NCI-H510A (cell line): ENCODE measurements around the gene DGLUCY.
A peak's percentile ranks its signal among the peaks of the same experiment; 100 is the strongest.
"Not testable (repeated sequence)": the region's sequence is repeated elsewhere in the genome, so short reads cannot be mapped to it uniquely, and the experiment has no call there.

ENCODE experiments used
- DNase-seq: peaks from one replicate; lab custom pipeline; 2025; lab: John Stamatoyannopoulos, UW

Gene DGLUCY

DNA sequence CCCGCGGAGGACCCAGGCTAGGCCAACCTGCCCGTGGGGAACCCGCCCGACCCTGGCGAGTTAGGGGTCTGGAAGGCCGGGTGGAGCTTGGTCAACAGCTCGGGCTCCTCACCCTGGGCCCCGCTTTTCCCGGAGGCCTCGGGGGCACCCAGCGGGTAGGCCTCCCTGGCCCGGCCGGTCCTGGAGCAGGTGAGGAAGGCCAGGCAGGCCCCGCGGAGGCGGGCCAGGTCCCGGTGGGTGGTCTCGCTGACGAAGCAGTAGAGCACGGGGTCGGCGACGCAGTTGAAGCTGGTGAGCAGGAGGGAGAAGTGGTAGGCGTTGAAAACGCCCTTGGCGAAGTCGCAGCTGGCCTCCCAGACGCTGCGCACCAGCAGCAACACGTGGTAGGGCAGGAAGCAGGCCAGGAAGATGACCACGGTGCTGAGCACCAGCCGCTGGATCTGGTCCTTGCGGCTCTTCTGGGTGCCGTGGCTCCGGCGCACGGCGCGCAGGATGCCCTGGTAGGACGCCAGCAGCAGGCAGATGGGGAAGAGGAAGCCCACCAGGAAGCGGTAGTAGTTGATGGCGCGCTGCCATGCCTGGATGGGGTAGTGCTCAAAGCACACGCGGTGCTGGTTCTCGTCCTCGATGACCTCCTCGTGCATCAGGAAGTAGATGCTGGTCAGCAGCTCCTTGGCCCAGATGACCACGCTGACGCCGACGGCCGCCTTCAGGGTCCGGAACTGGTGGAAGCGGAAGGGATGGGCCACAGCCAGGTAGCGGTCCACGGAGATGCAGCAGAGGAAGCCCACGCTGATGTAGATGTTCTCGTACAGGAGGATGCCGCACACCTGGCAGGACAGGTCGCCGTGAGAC is 120.3 kb downstream of the DGLUCY start:
- no peak for DNase-seq

GRCh38 chr14:91234791-91235114 is 120.9 kb downstream of the DGLUCY start:
- no peak for DNase-seq

- DNase-seq, result no peak
Observed at GRCh38 chr14:91235841-91236240, 122.0 kb downstream of the DGLUCY start.

- DNase-seq, result no peak
Observed at GRCh38 chr14:91237219-91237618, 123.3 kb downstream of the DGLUCY start.

DNA sequence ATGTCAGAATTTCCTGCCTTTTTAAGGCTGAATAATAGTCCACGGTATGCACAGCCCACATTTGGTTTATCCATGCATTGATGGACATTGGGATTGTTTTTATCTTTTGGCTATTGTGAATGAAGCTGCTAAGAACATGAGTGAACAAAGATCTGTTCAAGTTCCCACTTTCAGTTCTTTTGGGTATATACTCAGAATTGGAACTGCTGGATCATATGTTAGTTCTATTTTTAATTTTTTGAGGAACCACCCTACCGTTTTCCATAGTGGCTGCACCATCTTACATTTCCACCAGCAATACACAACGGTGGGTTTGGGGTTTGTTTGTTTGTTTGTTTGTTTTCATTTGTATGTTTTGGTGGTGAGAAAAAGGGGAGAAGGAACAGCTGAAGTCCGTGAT is 124.2 kb downstream of the DGLUCY start:
- DNase-seq, result no peak

- DNase-seq, result no peak
Observed at GRCh38 chr14:91238661-91239060, 124.8 kb downstream of the DGLUCY start.

DNA sequence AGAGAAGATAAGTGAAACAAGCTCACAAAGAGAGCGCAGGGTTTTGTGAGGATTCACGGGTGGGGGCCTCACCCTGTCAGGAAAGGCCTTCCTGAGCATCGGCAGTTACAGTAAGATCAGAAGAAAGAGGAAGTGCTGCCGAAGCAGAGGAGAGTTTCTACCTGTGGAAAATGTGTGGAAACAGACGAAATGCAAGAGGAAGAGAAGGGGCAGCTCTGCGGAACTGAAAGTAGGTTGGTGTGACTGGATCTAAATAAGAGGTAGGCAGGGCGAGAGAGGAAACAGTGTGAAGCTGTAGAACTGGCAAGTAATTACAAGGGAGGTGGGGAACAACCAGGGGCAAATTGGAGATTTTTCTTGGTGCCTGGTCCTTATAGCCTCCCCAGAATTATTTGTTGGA is 128.0 kb downstream of the DGLUCY start:
- DNase-seq, result no peak

DNA sequence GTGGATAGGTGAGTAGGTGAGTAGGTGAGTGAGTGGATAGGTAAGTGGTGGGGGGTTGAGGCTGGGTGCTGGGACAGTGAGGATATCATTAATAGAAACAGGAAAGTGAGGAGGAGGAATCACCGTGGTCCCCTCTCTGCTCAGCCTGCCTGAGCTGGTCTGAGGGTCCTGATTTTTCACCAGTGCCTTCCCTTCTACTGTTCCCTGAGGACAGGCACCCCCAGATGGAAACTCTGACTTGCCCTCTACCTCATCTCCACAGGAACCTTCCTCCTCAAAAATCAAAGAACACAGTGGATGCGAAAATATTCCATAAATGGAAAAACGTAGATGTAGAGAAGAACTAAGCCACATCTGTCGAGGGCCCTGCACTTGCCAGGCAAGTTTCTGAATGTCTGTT is 128.8 kb downstream of the DGLUCY start:
- DNase-seq, result no peak

GRCh38 chr14:91243074-91243471 is 129.2 kb downstream of the DGLUCY start:
- DNase-seq, result no peak

GRCh38 chr14:91244501-91244901 is 130.6 kb downstream of the DGLUCY start, which contains the start of gene GPR68:
Gene GPR68, minus strand, starts transcription at chr14:91244704. Its CDS starts 9,654 bp downstream, at chr14:91235050.
- DNase-seq, result peak; percentile 35

GRCh38 chr14:91245029-91245428 is 131.2 kb downstream of the DGLUCY start:
- DNase-seq, result no peak

DNA sequence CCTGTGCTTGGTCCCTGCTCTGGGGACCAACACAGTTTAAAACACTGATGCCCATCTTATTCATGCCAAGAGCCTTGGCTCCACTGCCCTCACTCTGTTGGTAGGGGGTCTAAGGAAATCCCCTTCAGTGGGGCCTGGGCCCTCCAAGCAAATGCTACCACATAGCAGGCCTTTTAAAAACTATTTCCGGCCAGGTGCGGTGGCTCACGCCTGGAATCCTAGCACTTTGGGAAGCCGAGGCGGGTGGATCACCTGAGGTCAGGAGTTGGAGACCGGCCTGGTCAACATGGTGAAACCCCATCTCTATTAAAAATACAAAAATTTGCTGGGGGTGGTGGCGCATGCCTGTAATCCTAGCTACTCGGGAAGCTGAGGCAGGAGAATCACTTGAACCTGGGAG is 131.7 kb downstream of the DGLUCY start:
- not testable (repeated sequence) for DNase-seq

GRCh38 chr14:91246051-91246852 is 132.4 kb downstream of the DGLUCY start:
- DNase-seq, result no peak

DNA sequence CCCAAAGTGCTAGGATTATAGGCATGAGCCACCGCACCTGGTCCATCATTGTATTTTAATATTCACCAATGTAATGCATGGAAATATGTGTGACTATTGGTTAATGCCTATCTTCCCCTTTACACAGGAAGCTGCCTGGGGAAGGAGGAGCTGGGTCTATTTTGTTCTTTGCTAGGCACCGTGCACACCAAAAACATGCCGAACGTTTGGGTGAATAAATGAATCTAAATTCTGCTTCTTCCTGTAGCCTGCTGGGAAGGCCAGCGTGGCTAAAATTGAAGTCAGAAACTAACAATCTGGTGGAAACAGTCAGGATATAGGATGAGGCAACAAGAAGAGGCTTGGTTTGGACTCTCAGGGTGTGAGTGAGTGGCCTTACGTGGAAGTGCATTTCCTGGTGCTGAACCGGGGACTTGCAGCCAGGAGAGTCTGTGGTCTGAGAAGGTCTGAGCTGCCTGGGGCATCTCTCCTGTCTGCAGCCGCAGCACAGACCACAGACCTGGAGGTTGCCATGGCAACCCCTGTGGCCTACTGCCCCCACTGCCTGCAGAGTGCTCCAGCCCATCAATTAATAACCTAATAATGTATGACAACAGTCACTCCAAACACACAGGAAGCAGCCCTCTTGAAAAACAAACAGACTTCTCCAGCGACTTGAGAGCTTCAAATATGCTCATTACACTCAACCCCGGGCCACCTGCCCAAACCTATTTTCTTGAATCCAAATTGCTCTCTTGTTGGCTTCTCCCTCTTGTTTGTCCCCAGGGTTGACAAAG is 136.2 kb downstream of the DGLUCY start:
- DNase-seq, result peak; percentile 83

GRCh38 chr14:91250912-91251311 is 137.0 kb downstream of the DGLUCY start:
- DNase-seq, result no peak

GRCh38 chr14:91252871-91253794 is 139.3 kb downstream of the DGLUCY start:
- peak; percentile 31 for DNase-seq

DNA sequence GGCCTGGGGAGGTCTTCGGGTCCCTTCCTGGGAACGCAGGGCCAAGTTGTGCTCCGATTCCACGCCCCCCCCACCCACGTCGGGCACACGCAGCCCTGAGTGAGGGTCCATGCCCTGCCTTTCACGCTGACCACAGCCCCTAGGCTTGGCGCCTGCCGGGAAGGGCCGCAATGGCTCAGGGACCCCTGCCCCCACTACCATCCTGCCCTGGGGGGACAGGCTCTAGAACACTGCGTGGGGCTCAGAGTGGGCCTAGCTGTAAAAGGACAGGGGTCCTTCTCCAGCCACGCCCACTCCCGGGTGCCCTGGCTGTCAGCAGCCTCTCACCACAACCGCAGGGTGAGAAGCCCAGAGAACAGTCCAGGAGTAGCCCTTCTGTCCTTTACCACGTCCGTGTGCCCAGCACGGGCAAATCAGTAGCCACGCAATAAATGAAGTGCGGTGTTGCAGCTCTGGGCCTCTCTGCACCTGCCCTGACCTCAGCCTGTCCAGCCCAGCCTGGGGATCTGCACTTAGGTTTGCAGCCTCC is 140.0 kb downstream of the DGLUCY start:
- DNase-seq, result no peak

DNA sequence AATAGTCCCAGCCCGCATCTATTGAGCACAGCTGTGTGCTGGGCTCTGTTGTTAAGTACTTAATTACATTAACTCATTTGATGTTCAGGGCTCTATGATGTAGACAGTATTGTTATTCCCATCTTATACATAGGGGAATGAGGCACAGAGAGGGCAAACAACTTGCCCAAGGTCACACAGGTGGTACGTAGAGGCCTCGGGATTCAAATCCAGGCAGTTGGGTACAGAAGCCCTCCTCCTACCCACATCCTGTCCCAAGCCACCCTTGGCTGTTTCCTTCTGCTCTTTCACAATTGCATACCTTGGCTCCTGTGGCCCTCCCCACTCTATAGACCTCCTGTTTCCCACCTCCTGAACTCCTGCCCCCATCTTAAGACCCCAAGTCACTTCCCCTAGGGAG is 140.6 kb downstream of the DGLUCY start:
- no peak for DNase-seq

GRCh38 chr14:91255026-91255695 is 141.3 kb downstream of the DGLUCY start:
- no peak for DNase-seq

GRCh38 chr14:91256661-91257060 is 142.8 kb downstream of the DGLUCY start:
- no peak for DNase-seq
